Activated T-cell treated with anti-CD3 and anti-CD28 coated beads, Interleukin-2, amount 50 U/mL, for 72 hours (primary cell): ENCODE data around the gene PLIN3. TPM values are rescaled to one million over a fixed set of nuclear protein-coding genes. Genes with fewer than 3 reads are reported as not detected.
"Not testable (repeated sequence)": the region's sequence is repeated elsewhere in the genome, so short reads cannot be mapped to it uniquely, and the experiment has no call there.

ENCODE experiments used
- ATAC-seq, 2 donors: fragments of 150-1000 bp; cut with Tn5 transposase; replicated peaks in 1 of 2; 2 replicates each; pipeline ENCODE4 v1.10.0; 2021; ENCODE audit warnings: moderate library complexity in 2 of 2, mild to moderate bottlenecking in 1 of 2
- DNase-seq, 2 donors: peaks; one replicate each; pipeline ENCODE4 v3.0.0; 2021 to 2022; ENCODE audit warnings: mixed read lengths in 1 of 2
- H3K27ac Mint-ChIP-seq: one replicate; pipeline ENCODE4 v1.8.0; 2022; ENCODE audit warnings: mild to moderate bottlenecking, moderate library complexity, mixed read lengths
- H3K27me3 Mint-ChIP-seq: one replicate; pipeline ENCODE4 v1.8.0; 2022; ENCODE audit warnings: low read depth, mixed read lengths
- H3K36me3 Mint-ChIP-seq, 2 donors: one replicate each; pipeline ENCODE4 v1.8.0; 2022; ENCODE audit warnings: mixed read lengths in 2 of 2, mild to moderate bottlenecking in 1 of 2; ENCODE audit not compliant: insufficient read depth in 2 of 2
- H3K4me1 Mint-ChIP-seq: one replicate; pipeline ENCODE4 v1.8.0; 2022; ENCODE audit warnings: low read depth, mixed read lengths
- H3K4me3 Mint-ChIP-seq, 2 donors: one replicate each; pipeline ENCODE4 v1.8.0; 2022; ENCODE audit warnings: mild to moderate bottlenecking in 2 of 2, mixed read lengths in 2 of 2, moderate library complexity in 2 of 2
- H3K9me3 Mint-ChIP-seq, 2 donors: one replicate each; pipeline ENCODE4 v1.8.0; 2022; ENCODE audit warnings: mixed read lengths in 2 of 2
- total RNA-seq, 2 donors: library from RNA; stranded (reverse); gene quantifications; one replicate each; pipeline ENCODE4 v1.2.3, GENCODE V29; 2022

PLIN3 gene
- total RNA-seq, 2 donors from 2014 or later: 43.7 to 44.6 TPM

DNA sequence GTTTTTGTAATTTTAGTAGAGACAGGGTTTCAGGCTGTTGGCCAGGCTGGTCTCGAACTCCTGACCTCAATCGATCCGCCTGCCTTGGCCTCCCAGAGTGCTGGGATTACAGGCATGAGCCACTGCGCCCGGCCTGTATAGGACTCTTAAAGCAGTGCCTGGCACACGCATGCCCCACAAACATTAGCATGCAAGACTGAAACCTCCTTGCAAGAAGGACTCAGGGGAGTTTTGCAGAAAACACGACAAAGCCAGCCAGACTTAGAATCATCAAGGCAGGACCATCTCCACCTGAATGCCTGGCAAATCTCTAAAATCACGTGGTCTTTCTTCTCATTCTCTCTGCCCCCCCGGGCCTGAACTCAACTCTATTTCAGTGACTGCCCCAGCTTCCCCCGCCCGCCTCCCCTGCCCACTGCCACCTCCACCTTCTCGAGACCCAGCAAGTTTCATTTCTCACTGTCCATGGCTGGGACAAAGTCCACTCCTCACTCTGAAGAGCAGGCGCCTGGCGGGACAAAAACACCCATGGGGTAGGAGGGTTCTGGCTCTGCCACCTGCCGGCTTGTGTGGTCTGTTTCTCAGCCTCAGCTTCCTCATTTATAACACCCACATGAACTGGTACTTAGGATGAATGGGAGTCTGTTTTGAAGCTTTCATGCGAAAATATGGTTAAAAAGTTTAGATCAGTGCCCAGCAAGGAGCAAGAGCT is 38.3 kb downstream of the PLIN3 start:
- Mint-ChIP-seq H3K4me1 (peaks cover 33% of the 10 kb centered on the region), H3K27ac (peak overlapping the region; percentile 87), H3K36me3 (peaks cover 5 to 8% of the 10 kb centered on the region in 2 donors), H3K27me3 (no peaks in the 10 kb centered on the region), H3K4me3 (peak overlapping the region; percentile 51 to 70), H3K9me3 (no peaks in the 10 kb centered on the region)
- DNase-seq: no peak
- ATAC-seq: no peak

DNA sequence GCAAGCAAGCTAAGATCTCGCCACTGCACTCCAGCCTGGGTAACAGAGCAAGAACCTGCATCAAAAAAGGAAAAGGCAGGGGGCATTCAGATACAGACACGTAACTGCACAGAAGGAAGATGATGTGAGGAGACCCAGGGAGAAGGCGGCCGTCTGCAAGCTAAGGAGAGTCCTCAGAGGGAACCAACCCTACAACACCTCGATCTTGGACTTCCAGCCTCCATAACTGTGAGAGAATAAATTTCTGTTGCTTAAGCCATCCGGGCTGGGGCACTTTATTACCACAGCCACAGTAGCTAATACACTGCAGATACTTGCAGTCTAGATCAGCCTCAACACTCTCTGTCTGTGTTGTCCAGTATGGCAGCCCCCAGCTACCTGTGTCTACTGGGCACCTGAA is 43.9 kb downstream of the PLIN3 start:
- Mint-ChIP-seq H3K27me3 (no peaks in the 10 kb centered on the region), H3K27ac (no peak overlapping the region), H3K9me3 (no peaks in the 10 kb centered on the region), H3K4me1 (peaks cover 8% of the 10 kb centered on the region), H3K4me3 (no peak overlapping the region), H3K36me3 (no peaks in the 10 kb centered on the region)
- DNase-seq (no peak), ATAC-seq (no peak)

DNA sequence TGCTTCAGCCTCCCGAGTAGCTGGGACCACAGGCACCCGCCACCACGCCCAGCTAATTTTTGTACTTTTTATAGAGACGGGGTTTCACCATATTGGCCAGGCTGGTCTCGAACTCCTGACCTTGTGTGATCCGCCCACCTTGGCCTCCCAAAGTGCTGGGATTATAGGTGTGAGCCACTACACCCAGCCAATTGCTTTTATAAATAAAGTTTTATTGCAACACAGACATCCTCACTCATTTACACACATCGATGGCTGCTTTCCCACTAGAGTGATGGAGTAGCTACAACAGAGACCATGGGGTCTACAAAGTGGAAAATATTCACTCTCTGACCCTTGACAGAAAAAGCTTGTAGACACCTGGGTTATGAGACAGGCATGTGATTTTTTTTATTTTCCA is 45.1 kb downstream of the PLIN3 start:
- not testable (repeated sequence) for DNase-seq, H3K9me3 Mint-ChIP-seq, H3K27me3 Mint-ChIP-seq, H3K4me1 Mint-ChIP-seq, ATAC-seq, H3K36me3 Mint-ChIP-seq, H3K4me3 Mint-ChIP-seq, H3K27ac Mint-ChIP-seq

DNA sequence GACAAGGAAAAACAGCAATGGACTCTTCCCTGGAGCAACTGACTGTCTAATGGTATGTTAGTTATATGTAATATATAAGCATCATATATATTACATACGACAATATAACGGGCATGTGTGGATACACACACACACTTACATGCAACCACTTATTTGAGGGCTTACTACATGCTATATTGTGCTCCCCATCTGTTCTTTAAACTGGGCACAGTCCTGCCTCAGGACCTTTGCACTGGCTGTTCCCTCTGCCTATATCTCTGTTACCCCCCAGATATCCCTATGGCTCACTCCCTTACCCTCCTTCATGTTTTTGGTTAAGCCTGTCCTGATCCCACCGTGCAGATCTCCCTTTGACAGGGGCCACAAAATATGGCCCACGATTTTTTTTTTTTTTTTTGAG is 46.2 kb downstream of the PLIN3 start:
- DNase-seq: no peak
- no peaks in the 10 kb centered on the region for H3K4me1 Mint-ChIP-seq
- peaks cover 0 to 3% of the 10 kb centered on the region in 2 donors for H3K36me3 Mint-ChIP-seq
- no peak overlapping the region for H3K4me3 Mint-ChIP-seq
- H3K9me3 Mint-ChIP-seq: no peaks in the 10 kb centered on the region
- no peaks in the 10 kb centered on the region for H3K27me3 Mint-ChIP-seq
- ATAC-seq: no peak
- H3K27ac Mint-ChIP-seq: no peak overlapping the region

DNA sequence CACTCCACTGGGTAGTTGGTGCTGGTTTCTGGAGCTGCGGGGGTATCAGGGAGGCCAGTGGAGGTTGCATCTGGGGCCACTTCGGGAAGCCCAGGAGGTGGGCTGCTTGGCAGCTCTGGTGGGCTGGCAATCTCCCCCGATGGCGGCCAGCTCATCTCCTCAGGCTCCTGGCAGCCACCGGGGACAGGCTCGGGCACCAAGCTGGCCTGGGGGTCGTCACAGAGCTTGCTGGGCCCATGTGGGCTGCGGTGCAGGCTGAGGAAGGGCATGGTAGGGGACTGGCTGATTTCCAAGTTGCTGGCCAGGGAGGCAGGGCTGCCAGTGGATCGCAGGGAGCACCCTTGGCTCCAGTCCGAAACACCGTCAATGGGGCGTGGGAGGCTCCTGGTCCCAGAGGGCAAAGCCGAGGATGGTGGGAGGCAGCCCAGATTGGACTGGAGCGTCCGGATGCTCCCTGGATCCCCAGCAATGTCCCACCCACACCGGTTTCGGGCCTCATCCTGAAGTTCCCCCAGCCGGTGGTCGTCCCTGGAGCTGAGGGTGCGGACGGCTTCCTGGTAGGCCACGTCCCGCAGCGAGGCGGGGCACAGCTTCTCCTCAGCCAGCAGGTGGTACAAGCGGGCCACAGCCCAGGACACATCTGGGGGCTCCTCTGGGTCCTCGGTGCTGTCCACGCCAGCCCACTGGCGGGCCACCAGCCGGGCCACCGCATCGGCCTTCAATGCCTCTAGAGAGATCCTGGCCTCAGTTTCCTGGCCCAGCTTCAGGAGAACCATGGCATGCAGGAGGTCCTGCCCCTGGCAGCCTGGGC is 49.8 kb downstream of the PLIN3 start:
- H3K4me1 Mint-ChIP-seq: peaks cover 18% of the 10 kb centered on the region
- no peak overlapping the region for H3K4me3 Mint-ChIP-seq
- DNase-seq: no peak
- peaks cover 0 to 3% of the 10 kb centered on the region in 2 donors for H3K9me3 Mint-ChIP-seq
- H3K27me3 Mint-ChIP-seq: no peaks in the 10 kb centered on the region
- peaks cover 0 to 3% of the 10 kb centered on the region in 2 donors for H3K36me3 Mint-ChIP-seq
- H3K27ac Mint-ChIP-seq: no peak overlapping the region
- no peak for ATAC-seq

DNA sequence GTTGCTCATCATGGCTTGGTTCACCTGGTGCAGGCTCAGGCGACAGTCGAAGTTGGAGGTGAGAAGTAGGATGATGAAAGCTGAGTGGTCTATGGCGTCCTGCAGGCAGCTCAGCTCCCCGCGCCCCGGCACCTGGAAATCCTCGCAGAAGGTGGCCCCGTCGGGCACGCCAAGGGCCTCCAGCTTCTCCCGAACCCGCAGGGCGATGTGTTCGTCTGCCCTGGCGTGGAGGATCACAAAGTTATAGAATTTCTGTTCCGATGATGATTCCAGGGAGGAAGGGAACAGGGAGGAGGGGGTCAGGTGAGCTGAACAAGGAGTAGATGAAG is 50.6 kb downstream of the PLIN3 start:
- H3K4me1 Mint-ChIP-seq: peaks cover 22% of the 10 kb centered on the region
- peaks cover 0 to 3% of the 10 kb centered on the region in 2 donors for H3K9me3 Mint-ChIP-seq
- no peak overlapping the region for H3K4me3 Mint-ChIP-seq
- ATAC-seq (no peak), DNase-seq (no peak)
- H3K27me3 Mint-ChIP-seq: no peaks in the 10 kb centered on the region
- peaks cover 0 to 3% of the 10 kb centered on the region in 2 donors for H3K36me3 Mint-ChIP-seq
- peak overlapping the region; percentile 29 for H3K27ac Mint-ChIP-seq

DNA sequence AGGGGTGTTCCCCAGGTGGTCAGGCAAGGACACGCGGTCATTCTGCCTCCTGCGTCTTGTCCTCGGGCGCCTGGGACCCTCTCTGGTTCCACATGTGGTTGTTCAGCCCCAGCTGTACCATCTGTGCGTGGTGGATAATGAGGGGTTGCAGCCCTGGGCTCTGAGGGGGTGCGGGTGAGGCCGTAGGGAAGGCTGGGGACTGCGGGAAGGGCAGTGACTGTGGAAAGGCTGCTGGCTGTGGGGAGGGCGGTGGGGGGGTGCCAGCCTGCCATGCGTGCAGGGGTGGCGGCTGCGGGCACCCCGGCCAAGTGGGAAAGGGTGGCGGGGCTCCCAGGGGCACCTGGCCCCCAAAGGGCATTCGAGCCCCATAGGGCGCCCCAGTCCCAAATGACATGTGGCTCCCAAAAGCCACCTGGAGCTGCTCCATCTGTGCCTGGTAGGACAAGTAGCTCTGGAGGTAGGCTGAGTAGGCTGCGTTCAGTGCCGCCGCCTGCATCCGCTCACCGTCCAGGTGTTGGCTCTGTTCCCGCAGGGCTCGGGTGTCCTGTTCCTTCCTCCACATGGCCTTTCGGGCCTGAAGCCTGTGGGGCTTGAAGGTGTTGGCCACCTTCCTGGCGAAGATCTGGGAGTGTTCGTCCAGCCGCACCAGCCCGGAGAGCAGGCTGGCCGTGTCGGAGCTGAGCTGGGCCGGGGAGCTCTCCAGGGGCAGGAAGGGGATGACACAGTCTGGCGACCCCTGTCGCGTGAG is 51.1 kb downstream of the PLIN3 start:
- DNase-seq: no peak
- Mint-ChIP-seq H3K9me3 (peaks cover 0 to 3% of the 10 kb centered on the region in 2 donors), H3K4me1 (peaks cover 27% of the 10 kb centered on the region), H3K36me3 (peaks cover 0 to 3% of the 10 kb centered on the region in 2 donors), H3K4me3 (no peak overlapping the region), H3K27ac (no peak overlapping the region), H3K27me3 (no peaks in the 10 kb centered on the region)
- ATAC-seq: no peak

DNA sequence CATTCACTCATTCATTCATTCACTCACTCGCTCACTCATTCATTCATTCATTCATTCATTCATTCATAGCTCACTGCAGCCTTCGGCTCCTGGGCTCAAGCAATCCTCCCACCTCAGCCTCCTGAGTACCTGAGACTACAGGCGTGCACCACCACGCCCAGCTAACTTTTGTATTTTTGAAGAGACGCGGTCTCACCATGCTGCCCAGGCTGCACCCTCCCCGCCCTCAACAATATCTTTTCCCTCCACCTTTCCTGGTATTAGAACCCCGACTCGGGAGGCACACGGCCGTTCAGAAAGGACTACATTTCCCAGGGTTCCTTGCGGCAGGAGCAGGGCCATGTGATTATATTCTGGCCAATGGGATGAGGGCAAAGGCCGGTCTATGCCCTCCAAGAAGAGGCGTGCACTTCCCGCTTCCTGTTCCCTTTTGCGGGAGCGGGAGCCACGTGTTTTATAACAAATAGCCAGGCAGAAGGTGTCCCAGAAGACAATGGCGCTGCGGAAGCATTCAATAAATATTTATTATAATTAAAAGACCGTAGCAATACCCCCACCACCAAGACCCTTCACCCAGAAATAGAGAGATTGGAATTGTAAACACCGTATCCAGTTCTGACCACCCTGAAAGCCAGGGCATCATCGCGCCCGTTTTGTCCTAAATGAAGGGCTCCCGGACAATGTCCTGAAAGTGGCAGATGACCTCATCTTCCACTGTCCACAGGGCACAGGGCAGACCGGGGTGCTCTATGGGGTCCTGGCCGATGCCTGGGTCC is 51.9 kb downstream of the PLIN3 start:
- peaks cover 0 to 3% of the 10 kb centered on the region in 2 donors for H3K9me3 Mint-ChIP-seq
- H3K27ac Mint-ChIP-seq: peak overlapping the region; percentile 41
- H3K4me3 Mint-ChIP-seq: peak overlapping the region; percentile 61 to 78
- peak; percentile 77 to 84 for ATAC-seq
- no peaks in the 10 kb centered on the region for H3K27me3 Mint-ChIP-seq
- peak; percentile 70 to 77 for DNase-seq
- peaks cover 0 to 3% of the 10 kb centered on the region in 2 donors for H3K36me3 Mint-ChIP-seq
- peaks cover 31% of the 10 kb centered on the region for H3K4me1 Mint-ChIP-seq

DNA sequence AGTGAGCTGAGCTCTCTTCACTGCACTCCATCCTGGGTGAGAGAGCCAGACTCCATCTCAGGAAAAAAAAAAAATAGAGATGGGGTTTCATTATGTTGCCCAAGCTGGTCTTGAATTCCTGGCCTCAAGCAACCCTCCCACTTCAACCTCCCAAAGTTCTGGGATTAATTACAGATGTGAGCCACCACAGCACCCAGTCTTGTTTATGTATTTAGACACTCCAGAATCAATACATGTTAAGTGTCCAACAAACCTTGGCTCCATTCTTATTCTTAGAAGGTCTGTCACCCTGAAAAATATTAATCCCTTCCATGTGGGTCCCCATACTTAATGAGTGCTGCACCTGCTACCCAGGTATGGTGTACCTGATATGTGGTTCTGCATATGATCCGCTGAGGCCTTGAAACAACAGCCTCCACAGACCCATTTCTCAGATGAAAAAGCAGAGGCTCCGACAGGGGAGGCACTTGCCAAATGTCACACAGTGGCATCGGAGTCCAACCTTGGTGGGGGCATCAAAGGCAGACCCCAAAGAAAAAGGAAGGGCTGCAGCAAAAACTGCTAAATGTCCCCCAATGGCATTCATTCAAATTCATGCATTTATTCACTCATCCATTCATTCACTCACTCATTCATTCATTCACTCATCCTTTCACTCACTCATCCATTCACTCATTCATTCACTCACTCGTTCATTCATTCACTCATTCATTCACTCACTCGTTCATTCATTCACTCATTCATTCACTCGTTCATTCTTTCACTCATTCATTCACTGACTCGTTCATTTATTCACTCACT is 52.6 kb downstream of the PLIN3 start:
- peak overlapping the region in 1 of 2 donors; percentile 78 for H3K4me3 Mint-ChIP-seq
- peaks cover 0 to 3% of the 10 kb centered on the region in 2 donors for H3K9me3 Mint-ChIP-seq
- H3K4me1 Mint-ChIP-seq: peaks cover 31% of the 10 kb centered on the region
- peaks cover 0 to 3% of the 10 kb centered on the region in 2 donors for H3K36me3 Mint-ChIP-seq
- H3K27me3 Mint-ChIP-seq: no peaks in the 10 kb centered on the region
- no peak overlapping the region for H3K27ac Mint-ChIP-seq
- no peak for ATAC-seq
- no peak for DNase-seq

DNA sequence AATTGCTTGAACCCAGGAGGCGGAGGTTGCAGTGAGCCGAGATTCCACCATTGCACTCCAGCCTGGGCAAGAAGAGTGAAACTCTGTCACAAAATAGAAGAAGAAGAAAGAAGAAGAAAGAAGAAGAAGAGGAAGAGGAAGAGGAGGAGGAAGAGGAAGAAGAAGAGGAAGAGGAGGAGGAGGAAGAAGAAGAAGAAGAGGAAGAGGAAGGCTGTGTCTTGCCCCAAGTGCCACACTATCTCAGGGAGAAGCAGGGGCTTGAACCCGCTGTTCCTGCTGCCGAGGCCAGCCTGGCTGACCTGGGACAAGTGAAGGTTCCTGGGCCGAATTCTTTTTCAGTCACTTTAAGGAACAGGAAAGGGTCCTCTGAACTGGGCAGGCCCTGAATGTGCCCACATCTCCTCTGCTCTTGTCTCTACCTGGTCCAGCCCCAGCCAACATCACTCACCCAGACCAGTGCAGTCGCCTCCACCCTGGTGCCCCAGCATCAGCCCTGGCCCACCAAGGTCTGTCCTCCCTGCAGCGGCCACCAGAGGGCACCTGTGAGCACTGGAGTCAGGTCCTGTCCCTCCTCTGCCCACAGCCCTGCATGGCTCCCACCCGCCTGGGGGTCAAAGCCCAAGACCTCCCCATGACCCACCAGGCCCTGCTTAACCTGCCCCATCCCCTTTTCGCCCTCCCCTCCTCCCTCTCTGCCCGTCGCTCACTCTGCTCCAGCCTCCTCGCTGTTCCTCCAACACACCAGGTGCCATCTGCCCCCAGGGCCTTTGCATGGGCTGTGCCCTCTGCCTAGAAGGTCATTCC is 55.9 kb downstream of the PLIN3 start:
- no peak overlapping the region for H3K27ac Mint-ChIP-seq
- H3K9me3 Mint-ChIP-seq: peaks cover 0 to 3% of the 10 kb centered on the region in 2 donors
- peak; percentile 81 to 82 for ATAC-seq
- no peaks in the 10 kb centered on the region for H3K27me3 Mint-ChIP-seq
- peaks cover 31% of the 10 kb centered on the region for H3K4me1 Mint-ChIP-seq
- no peaks in the 10 kb centered on the region for H3K36me3 Mint-ChIP-seq
- DNase-seq: peak; percentile 90 to 93
- no peak overlapping the region for H3K4me3 Mint-ChIP-seq

DNA sequence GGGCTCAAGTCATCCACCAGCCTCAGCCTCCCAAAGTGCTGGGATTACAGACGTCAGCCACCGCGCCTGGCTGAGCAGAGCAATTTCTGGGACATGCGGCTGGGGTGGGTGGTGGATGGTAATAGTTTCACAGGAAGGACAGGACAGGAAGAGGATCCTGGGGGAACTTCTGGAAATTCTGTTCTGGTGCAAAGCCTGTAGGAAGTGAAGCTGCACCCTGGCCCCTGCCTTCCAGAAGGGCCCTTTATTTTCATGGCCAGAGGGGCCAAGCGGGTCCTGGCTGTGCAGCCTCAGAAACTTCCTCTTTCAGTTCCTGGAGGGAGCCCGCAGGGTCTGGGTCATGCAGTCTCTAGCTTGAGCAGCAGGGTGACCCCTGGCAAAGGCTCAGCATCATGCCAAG is 60.3 kb downstream of the PLIN3 start:
- Mint-ChIP-seq H3K9me3 (no peaks in the 10 kb centered on the region), H3K27me3 (no peaks in the 10 kb centered on the region), H3K27ac (no peak overlapping the region), H3K4me3 (no peak overlapping the region), H3K4me1 (peaks cover 10% of the 10 kb centered on the region), H3K36me3 (no peaks in the 10 kb centered on the region)
- DNase-seq (no peak), ATAC-seq (no peak)
